ENCODE data around the gene UMODL1.
"Not testable (repeated sequence)": the region's sequence is repeated elsewhere in the genome, so short reads cannot be mapped to it uniquely, and the experiment has no call there.

The UMODL1 gene

DNA sequence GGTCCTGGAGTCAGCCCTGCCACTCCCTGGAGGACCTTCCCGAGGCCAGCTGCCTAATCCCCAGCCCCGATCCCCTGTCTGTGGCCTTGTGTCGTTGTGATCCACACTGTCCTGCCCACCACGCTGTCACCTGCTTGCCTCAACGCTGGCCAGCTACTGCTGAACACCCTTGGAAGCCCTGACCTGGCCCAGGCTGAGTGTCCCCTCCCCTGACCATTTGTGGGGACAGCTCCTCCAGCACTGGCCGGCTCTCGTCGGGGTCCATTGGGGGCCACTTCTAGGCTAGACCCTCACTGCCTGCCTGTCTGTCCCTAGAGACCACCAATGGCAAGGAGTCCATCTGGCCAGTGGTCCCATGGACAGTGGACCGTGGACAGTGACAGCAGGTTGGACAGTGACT lies 12.0 kb upstream of the UMODL1 start:
- no peak for DNase-seq (ENCODE audit: low read depth)

DNA sequence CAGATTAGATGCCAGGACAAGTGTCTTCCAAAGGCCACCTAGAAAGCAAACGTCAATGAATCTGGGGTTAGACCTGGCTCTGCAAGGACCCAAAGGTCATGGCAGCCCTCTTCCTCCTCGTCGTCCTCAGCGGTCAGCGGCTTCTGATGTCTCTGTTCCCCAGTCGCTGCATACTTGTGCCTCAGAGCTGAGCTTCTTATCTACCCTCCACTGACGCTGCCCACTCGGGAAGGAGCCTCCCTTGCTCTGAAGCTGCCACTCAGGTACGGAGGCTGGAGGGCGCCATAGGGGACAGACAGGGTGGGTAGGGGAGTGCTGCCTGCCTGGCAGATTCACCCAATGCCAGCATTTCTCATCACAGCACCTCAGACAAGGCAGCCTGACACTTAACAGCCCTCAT lies 11.4 kb upstream of the UMODL1 start:
- no peak for DNase-seq (ENCODE audit: low read depth)

DNA sequence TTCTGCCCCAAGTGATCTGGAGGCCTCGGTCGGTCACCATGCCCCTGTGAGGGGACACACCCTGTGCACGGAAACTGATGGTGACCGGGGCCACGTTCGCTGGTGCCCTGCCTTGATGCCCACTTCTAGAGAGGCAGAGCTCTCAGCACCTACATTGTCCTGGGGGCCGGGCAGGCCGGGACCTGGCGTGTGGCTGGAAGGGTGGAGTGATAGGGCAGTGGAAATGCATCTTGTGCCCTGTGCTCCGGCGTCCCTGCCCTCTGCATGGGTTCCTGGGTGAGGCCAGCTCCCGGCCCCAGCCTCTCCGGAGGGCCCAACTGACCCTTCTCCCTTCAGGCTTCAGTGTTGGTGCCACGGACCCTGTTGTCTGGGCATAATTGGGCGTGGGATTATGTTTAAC lies 11.0 kb upstream of the UMODL1 start:
- no peak for DNase-seq (ENCODE audit: low read depth)

DNA sequence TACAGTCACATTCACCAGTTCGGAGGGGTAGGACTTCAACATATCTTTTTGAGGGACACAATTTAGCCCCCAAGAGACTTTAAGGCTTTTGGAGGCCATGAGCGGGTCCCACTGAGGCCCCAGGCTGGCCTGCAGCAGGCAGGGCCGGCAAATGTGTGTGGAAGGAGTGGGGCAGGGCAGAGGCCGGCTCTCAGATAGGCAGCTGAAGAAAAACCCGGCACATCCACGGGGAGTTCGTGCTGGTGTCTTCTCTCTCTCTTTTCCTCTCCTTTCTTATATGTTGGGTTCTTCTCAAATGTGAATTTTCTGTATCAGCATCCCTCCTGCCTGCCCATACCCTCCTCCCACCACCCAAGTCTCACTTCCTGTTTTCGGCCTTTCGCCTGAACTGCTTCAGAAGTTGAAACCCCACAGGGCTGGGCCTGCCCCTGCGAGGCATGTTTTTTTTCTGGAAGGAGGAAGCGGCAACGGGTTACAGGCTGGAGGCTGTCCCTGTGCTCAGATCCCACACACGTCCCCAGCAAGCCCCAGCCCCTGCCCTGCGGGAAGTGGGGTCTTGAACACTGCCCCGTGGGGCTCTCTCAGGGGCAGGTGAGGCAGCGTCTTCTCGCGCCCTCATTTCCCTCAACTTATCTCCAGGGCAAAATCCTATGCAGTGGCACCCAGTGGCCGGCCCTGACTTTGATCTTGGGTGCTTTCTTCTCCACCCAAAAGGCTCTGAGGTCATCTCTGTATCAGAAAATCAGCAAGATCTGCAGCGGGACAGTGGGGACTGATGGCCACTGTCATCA lies 9.7 kb upstream of the UMODL1 start:
- peak; percentile 11 for DNase-seq (ENCODE audit: low read depth)

DNA sequence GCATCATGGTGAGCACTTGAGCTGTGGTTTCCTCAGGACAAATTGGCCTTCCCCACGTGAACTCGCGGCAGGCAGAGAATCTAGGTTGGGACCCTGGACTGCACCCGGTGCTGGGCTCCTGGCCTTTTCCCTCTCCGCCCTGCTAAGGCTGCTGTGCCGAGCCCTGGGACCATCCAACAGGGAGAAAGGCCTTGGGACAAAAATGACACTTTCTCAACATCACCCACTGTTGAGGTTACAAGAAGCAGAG lies 9.2 kb upstream of the UMODL1 start:
- no peak for DNase-seq (ENCODE audit: low read depth)

DNA sequence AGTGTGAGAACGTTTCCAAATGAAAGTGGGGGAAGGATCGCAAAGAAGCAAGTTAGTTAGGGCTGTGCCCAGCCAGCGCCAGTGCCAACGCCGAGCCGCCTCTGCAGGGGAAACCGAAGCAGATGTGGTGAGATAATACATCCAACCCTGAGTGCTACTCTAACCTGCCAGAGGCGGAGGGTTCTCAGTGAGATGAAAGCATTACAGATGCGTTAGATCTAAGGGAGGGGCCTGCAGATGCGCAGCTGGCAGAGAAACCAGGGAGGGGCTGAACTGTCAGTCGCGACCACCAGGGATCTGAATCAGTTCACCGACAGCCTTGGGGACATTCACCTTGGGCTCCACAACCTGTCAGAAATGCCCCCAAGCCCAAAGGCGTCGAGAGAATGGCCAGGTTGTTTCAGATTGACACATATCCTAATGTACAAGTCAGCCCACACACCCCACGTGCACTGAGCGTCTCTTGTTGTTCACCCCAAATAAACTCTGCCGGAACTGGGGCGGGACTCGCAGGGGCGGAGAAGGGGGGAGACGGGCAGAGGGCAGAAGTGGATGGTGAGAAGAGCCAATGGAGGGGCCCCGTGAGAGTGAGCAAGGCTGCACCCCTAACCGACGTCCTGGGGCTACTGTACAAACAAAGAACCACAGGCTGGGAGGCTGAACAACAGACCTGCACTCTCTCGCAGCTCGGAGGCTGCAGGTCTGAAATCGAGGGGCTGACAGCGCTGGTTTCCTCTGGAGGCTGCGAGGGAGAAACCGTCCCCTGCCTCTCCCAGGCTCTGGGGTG lies 8.7 kb upstream of the UMODL1 start:
- peak; percentile 50 for DNase-seq (ENCODE audit: low read depth)

DNA sequence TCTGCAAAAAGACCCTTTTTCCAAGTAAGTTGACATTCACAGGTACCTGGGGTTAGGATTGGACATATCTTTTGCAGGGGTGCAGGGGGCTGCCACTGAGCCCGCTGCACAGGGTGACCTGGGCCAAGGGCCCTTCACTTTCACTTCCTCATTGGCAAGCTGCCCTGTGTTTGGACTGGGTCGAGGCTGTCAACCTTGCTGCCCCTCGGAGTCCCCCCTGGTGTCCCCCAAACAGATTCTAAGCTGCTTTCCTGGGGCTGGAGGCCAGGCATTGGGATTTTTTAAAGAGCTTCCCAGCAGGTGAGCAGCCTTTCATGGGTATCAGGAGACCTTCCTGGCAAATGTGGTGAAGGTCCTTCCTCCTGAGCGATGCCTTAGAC lies 7.9 kb upstream of the UMODL1 start:
- no peak for DNase-seq (ENCODE audit: low read depth)

DNA sequence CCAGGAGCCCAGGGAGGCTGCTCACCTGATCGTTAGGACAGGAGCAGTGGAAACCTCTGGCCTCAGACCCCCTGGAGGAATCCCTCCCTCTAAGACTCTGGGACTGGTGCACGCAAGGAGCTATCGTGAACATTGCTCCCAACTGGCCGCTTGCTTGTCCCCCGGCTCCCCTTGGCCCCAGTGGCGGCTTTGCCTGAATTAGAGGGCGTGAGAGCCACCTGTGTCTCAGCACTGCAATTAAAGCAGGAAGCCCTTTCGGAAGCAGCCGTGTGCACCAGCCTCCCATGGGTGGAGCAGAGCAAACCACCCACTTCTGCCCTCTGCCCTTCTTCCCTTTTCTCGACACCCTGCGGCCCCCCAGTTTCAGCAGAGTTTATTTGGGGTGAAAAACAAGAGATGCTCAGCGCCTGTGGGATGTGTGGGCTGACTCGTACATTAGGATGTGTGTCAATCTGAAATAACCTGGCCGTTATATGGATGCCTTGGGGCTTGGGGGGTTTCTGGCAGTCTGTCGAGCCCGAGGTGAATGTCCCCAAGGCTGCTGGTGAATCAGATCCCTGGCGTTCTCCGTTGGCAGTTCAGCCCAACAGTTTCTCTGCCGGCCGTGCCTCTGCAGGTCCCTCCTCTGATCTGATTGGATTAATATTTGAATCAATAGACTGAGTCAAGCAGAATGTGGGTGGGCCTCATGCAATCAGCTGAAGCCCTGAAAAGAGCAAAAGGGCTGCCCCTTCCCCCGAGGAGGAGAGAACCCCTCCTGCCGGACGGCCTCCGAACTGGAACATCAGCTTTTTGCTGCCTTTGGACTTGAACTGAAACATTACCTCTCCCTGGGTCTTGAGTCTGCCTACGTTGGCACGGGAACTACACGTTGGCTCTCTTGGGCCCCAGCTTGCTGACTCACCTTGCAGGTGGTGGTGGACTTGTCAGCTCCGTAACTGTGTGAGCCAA lies 7.3 kb upstream of the UMODL1 start:
- peak; percentile 15 for DNase-seq (ENCODE audit: low read depth)

DNA sequence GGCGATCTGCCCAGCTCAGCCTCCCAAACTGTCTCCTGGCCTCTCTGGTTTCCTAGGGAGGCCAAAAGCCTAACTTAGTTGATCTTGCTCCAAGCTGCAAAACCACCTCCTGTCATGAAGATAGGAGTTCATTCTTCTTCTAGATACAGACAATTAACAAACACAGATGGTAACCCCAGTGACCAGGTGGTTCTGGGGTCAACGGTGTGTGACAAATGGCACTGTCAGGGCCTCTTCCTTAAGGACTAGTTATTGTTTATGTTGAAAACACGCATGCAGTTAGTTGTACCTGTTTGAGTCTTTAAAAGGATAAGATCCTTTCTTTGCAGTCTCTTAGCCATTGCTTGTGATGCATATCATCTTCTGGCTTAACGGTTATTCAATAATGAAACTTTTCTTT lies 4.6 kb upstream of the UMODL1 start:
- DNase-seq (ENCODE audit: low read depth), result no peak

DNA sequence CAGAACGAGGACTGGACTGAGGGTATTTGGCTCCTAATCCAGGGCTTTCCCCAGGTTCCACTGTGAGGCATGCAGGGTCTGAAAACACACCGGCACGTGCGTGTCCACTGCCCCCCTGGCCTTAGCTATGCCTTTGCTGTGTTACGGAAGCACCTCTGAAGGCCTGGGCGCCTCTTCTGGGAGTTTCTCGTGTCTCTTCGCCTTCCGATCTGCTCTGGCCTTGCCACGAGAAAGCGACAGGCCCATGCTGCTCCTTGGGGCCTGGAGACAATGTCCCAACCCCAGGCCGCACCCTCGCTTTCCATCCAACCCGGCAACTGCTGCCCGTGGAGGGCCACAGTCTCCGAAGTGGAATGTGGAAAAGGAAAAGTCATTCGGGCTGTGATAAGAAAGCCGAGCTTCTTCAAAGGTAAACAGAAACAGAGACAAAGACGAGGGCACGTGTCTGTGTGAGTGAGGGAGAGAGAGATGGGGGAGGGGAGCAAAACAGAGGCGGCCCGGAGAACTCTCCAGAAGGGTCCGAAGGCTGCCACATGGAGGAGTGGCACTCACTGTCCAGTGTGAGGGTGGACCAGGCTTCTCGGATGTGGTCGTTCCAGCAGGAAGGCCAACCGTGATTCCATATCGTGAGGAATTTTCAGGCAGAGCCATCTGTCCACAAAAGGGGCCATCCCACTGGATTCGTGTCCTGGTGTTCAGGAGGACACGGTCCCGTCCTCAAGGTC lies 3.4 kb upstream of the UMODL1 start:
- no peak for DNase-seq (ENCODE audit: low read depth)

DNA sequence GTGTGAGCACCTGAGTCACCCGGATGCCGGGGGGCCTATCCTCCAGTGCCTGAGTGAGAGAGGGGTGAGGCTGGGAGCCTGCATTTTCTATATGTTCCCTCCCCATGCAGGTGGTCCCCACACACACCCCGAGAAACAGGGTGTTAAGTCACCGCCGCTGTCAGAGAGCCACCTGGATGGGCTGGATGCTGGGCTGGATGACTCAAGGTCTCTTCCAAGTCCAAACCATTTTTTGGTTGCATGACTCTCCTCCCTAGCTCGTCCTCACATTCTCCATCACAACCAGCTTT lies 2.9 kb upstream of the UMODL1 start:
- DNase-seq (ENCODE audit: low read depth), result no peak

DNA sequence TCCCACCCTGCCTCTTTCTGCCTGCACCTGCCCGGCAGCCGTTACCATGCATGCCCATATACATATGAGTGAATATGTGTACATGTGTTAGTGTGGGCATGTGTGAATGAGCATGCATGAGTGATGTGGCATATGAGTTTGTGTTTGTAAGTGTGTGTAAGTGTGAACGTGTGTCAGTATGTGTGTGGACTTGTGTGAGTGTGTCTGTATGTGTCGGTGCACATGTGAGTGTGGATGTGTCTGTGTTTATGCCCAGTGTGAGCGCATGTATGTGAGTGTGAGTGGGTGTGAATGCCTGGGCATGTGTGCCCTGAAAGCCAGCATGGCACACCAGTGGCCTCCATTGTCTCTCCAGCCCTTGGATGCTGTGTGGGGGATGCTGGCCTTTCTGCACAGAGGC lies 2.5 kb upstream of the UMODL1 start:
- DNase-seq (ENCODE audit: low read depth), result no peak

DNA sequence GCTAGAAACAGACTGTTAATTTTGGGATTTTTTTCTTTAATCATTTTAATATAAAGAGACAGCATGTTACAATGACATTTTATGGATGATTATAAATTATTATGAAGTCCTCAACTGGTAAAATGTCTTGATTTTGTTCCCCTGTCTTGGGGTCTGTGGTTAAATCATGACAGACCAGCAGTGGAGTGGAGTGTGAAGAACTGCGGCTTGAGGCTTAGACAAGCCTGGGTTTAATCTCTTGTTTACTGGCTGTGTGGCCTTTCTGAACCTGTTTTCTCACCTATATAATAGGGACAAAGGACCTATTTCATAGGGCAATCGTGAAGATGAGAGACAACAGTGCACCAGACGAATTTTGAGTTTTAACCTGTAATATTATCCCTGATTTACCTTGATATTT lies 1.8 kb upstream of the UMODL1 start:
- no peak for DNase-seq (ENCODE audit: low read depth)

DNA sequence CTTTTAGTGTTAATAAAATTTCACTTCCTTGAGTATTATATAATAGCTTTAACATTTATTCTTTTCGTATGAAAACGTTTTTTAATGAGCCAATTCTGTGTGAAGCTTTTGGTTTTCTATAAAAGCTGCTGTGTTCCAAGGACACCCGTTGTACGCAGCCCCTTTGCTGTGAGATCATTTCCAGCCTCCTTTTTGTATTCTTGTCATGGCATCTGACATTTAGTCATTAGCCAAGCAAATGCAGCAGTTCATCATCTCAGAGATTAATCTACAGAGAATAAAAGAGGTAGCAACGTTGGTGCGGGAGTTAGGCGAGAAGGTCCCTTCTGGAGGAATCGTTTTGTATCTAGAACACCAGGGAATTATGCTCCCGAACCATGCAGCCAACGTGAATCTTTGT lies 1.3 kb upstream of the UMODL1 start:
- no peak for DNase-seq (ENCODE audit: low read depth)

DNA sequence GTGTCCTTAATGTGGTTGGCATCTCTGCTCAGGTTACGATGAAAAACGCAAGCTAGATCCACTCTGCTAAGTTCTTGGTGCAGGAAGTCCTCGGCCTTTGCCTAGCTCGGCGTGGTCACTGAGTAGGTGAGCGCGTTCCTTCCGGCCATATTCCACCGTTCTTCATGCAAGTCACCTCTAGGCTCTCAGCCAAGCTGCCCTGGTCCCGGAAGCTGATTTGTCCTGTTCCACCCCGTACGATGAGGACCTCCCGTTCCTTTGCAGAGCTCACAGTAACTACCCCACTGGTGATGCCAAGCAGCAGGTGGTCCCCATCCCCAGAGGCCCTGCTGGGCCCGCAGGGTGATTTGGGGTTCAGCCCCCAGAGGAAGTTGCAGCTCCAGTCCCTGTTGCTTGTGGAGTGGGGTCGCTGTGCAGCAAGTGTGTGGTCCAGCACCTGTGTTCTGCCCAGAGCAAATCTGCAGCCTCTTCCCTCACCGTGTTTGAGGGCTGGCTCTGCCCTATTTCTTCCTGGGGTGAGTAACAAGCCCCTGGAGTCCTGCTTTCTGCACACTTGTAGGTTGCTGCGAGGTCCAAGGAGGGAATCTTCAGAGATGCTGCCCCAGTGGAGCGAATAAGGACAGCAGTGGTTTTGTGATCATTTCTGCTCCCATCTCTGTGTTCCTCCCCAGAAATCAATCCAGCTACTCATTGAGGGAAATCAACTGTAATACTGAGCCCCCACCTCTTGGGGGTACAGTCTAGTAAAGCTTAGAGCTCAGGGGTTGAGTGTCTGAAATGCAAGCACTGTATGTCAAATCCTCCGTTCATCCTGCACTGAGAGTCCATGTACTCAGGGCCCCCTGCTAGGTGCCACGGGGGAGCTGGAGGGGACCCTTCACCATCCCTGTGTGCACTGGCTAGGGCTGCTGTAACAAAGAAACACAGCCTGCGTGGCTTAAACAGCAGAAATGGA lies 2.3 kb downstream of the UMODL1 start:
- DNase-seq (ENCODE audit: low read depth), result no peak

DNA sequence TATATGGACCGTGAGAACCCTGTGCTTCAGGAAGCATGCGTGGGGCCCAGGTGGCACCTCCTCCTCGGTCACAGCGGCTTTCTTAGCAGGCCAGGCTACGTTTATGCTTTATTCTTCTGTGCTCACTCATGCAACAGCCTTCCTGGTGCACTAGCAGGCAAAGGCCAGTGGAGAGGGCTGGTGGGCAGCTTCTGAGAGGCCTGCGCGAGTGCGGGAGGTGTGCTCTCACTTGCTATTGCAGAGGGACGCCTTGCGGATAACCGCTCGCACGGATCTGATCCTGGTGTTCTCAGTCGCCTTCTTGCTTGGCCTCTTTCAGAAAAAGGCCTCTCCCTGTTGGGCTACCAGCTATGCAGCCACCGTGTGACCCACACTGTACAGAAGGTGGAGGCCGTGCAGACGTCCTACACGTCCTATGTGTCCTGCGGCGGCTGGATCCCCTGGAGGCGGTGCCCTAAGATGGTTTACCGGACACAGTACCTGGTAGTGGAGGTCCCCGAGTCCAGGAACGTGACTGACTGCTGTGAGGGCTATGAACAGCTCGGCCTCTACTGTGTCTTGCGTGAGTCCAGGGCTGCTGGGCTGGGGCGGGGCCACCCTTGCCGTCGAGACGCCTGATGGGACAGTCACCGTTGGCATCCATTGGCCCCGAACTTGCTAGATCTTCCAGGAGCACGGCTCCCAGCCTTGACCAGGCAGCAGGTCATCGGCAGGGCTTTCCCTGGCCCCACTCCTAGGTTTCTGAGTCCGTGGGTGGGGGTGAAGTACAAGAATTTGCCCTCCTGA lies 4.8 kb downstream of the UMODL1 start:
- no peak for DNase-seq (ENCODE audit: low read depth)

DNA sequence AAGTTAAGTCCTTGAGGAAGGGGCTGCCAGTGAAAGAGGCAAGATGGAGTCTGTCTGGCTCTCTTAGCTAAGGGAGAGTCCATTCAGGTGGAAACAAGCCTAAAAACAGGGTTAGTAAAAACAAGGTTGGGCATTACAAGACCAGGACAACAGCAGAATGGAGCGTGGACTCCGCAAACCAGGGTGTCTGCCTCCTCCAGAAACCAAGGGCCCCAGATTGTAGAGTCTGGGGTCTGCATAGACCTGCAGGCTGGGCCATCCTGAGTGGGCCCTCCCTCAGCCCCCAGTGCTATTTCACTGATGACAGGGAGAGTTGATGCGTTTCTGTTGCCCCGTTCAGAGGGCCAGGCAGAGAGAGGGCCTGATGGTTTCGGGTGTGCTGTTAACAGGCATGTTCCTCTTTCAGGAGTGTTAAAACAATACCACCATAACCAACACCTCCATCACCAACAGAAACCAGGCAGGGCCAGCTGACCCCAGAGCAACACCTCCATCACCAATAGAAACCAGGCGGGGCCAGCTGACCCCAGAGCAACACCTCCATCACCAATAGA lies 6.6 kb downstream of the UMODL1 start:
- DNase-seq (ENCODE audit: low read depth), result not testable (repeated sequence)

DNA sequence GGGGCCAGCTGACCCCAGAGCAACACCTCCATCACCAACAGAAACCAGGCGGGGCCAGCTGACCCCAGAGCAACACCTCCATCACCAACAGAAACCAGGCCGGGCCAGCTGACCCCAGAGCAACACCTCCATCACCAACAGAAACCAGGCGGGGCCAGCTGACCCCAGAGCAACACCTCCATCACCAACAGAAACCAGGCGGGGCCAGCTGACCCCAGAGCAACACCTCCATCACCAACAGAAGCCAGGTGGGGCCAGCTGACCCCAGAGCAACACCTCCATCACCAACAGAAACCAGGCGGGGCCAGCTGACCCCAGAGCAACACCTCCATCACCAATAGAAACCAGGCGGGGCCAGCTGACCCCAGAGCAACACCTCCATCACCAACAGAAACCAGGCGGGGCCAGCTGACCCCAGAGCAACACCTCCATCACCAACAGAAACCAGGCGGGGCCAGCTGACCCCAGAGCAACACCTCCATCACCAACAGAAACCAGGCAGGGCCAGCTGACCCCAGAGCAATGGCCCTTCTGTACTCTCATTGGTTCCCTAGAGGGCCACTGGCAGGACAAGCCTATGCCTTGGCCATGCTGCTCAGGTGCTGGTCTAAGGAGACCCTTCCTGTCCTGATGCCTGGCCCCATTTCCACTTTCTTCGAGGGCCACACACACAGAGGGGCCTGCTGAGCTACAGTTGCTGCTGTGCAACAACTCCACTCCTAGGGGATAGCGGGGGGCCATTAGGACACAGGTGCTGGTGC lies 7.3 kb downstream of the UMODL1 start:
- DNase-seq (ENCODE audit: low read depth), result not testable (repeated sequence)

Data from stimulated activated CD8-positive, alpha-beta memory T cell treated with anti-CD3 and anti-CD28 coated beads, Interleukin-4, amount 100 ng/mL, for 24 hours (primary cell).